ENCODE measurements around the gene CCL26. TPM values are rescaled to one million over a fixed set of nuclear protein-coding genes. Genes with fewer than 3 reads are reported as not detected.

Gene CCL26
- total and polyA plus RNA-seq, 9 of the 15 experiments (the other 6 are each of a cell fraction or from before 2014, with no cell fraction given) = 2.3 to 26.8 (median 8.4) TPM

DNA sequence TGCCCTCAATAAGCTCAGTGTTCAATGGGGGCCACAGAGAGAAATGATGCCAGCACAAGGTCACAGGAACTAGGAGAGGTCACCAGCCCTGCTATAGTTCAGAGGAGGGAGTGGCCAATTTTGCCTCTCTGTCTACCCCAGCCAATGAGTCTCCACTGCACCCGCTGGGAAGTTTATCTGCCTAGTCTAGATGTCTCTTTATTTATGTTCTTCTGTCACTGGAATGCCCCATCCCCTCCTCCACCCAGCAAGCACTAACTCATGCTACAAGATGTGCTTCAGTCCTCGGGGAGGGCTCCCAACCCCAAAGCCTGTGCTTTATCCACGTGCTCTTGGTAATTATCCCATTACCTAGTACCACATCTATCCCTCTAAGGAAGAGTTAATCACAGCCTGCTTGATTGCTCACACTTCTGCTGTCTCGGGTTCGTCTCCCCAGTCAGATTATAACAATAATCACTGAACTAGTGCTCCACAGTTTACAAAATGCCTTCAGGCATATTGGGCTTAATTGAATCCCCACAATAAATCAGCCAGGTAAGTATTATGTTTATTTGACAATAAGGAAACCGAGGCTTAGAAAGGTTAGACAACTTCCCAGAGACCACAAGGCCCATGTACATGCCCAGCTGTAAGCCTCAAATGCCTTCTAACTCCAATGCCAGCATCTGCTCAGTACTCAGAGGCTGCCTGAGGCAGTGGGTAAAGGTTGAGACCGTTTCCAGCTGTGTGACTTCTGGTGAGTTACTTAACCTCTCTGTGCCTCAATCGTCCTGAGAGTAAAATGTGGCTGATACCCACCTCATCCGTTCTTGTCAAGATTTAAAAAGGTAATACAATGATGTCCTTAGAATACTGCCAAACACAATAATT, 37.2 kb downstream of the CCL26 start (continued):
- peak; percentile 23; the same call in 1 of the 2 replicates for TF ChIP-seq FOXK1 (CRISPR knock-in tag; IDR thresholded peaks at IDR 0.05; ENCODE audit: borderline replicate concordance)
- TF ChIP-seq MECOM (CRISPR knock-in tag; IDR thresholded peaks at IDR 0.05) = peak; percentile 97
- TF ChIP-seq, protein P1, sequence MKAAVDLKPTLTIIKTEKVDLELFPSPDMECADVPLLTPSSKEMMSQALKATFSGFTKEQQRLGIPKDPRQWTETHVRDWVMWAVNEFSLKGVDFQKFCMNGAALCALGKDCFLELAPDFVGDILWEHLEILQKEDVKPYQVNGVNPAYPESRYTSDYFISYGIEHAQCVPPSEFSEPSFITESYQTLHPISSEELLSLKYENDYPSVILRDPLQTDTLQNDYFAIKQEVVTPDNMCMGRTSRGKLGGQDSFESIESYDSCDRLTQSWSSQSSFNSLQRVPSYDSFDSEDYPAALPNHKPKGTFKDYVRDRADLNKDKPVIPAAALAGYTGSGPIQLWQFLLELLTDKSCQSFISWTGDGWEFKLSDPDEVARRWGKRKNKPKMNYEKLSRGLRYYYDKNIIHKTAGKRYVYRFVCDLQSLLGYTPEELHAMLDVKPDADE (conservative IDR thresholded peaks at IDR 0.05; ENCODE audit: control insufficient read depth, low read depth, low read length) = 0 out of 2 replicates have a peak, but pooled peaks have one; percentile 26
- peak; percentile 84 for TF ChIP-seq CREM (IDR thresholded peaks at IDR 0.05; ENCODE audit: low read depth)
- peak; percentile 100 for TF ChIP-seq RBM25 (IDR thresholded peaks at IDR 0.05; ENCODE audit: low read depth, low read length, severe bottlenecking)
- peak in 1 of 2 experiments; percentile 54; a peak in 2 of 4 replicates for TF ChIP-seq TBL1XR1 (IDR thresholded peaks at IDR 0.05; ENCODE audit: low read length in 2 of 2)
- no peak for TF ChIP-seq ZNF239 (CRISPR knock-in tag; IDR thresholded peaks at IDR 0.05)
- peak; percentile 97 for TF ChIP-seq ZFP36 (IDR thresholded peaks at IDR 0.05; ENCODE audit: low read depth, low read length, partially characterized antibody)
- TF ChIP-seq, protein P2, sequence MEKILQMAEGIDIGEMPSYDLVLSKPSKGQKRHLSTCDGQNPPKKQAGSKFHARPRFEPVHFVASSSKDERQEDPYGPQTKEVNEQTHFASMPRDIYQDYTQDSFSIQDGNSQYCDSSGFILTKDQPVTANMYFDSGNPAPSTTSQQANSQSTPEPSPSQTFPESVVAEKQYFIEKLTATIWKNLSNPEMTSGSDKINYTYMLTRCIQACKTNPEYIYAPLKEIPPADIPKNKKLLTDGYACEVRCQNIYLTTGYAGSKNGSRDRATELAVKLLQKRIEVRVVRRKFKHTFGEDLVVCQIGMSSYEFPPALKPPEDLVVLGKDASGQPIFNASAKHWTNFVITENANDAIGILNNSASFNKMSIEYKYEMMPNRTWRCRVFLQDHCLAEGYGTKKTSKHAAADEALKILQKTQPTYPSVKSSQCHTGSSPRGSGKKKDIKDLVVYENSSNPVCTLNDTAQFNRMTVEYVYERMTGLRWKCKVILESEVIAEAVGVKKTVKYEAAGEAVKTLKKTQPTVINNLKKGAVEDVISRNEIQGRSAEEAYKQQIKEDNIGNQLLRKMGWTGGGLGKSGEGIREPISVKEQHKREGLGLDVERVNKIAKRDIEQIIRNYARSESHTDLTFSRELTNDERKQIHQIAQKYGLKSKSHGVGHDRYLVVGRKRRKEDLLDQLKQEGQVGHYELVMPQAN (IDR thresholded peaks at IDR 0.05; ENCODE audit: borderline replicate concordance) = no peak
- peak; percentile 44; the same call in 1 of the 2 replicates for TF ChIP-seq CREB1 (IDR thresholded peaks at IDR 0.05)
- no peak for TF ChIP-seq CREB1 (CRISPR knock-in tag; IDR thresholded peaks at IDR 0.05)
- TF ChIP-seq NBN (IDR thresholded peaks at IDR 0.05; ENCODE audit: low read depth) = 0 out of 2 replicates have a peak, but pooled peaks have one; percentile 58
- TF ChIP-seq, protein P3, sequence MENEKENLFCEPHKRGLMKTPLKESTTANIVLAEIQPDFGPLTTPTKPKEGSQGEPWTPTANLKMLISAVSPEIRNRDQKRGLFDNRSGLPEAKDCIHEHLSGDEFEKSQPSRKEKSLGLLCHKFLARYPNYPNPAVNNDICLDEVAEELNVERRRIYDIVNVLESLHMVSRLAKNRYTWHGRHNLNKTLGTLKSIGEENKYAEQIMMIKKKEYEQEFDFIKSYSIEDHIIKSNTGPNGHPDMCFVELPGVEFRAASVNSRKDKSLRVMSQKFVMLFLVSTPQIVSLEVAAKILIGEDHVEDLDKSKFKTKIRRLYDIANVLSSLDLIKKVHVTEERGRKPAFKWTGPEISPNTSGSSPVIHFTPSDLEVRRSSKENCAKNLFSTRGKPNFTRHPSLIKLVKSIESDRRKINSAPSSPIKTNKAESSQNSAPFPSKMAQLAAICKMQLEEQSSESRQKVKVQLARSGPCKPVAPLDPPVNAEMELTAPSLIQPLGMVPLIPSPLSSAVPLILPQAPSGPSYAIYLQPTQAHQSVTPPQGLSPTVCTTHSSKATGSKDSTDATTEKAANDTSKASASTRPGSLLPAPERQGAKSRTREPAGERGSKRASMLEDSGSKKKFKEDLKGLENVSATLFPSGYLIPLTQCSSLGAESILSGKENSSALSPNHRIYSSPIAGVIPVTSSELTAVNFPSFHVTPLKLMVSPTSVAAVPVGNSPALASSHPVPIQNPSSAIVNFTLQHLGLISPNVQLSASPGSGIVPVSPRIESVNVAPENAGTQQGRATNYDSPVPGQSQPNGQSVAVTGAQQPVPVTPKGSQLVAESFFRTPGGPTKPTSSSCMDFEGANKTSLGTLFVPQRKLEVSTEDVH (IDR thresholded peaks at IDR 0.05; ENCODE audit: low read depth, partially characterized antibody) = no peak
- no peak; the same call in 1 of the 2 replicates for TF ChIP-seq NFE2 (IDR thresholded peaks at IDR 0.05; ENCODE audit: low read depth)
- TF ChIP-seq, protein P4, sequence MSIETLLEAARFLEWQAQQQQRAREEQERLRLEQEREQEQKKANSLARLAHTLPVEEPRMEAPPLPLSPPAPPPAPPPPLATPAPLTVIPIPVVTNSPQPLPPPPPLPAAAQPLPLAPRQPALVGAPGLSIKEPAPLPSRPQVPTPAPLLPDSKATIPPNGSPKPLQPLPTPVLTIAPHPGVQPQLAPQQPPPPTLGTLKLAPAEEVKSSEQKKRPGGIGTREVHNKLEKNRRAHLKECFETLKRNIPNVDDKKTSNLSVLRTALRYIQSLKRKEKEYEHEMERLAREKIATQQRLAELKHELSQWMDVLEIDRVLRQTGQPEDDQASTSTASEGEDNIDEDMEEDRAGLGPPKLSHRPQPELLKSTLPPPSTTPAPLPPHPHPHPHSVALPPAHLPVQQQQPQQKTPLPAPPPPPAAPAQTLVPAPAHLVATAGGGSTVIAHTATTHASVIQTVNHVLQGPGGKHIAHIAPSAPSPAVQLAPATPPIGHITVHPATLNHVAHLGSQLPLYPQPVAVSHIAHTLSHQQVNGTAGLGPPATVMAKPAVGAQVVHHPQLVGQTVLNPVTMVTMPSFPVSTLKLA (conservative IDR thresholded peaks at IDR 0.05) = peak; percentile 91 to 95
- TF ChIP-seq, protein P5, sequence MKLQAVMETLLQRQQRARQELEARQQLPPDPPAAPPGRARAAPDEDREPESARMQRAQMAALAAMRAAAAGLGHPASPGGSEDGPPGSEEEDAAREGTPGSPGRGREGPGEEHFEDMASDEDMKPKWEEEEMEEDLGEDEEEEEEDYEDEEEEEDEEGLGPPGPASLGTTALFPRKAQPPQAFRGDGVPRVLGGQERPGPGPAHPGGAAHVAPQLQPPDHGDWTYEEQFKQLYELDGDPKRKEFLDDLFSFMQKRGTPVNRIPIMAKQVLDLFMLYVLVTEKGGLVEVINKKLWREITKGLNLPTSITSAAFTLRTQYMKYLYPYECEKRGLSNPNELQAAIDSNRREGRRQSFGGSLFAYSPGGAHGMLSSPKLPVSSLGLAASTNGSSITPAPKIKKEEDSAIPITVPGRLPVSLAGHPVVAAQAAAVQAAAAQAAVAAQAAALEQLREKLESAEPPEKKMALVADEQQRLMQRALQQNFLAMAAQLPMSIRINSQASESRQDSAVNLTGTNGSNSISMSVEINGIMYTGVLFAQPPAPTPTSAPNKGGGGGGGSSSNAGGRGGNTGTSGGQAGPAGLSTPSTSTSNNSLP (IDR thresholded peaks at IDR 0.05; ENCODE audit: borderline replicate concordance, low read depth, low read length) = peak; percentile 77; the same call in 1 of the 2 replicates
